Right lobe of liver (tissue), 6 donors: ENCODE data around the gene METTL1. TPM values are rescaled to one million over a fixed set of nuclear protein-coding genes. Genes with fewer than 3 reads are reported as not detected.

ENCODE experiments used
- ATAC-seq, 4 donors: fragments of 200-7000 bp; cut with Tn5 transposase; one replicate each; pipeline ENCODE4 v1.9.1; 2020; ENCODE audit warnings: mild to moderate bottlenecking in 4 of 4, moderate library complexity in 4 of 4
- DNase-seq, 3 donors: peaks; one replicate each; pipeline ENCODE4 v3.0.0-alpha.2; 2020
- H3K27ac ChIP-seq, 3 donors: fragments of 200-600 bp; one replicate each; pipeline ENCODE4 v1.8.0; 2022
- H3K27me3 ChIP-seq, 2 donors: fragments of 200-600 bp; one replicate each; pipeline ENCODE4 v1.8.0; 2022
- H3K36me3 ChIP-seq, 4 donors: fragments of 200-600 bp; sonication (generic) in 1 of 4; one replicate each; pipeline versions ENCODE4 v1.5.1 to v1.8.0; 2017 to 2022; ENCODE audit warnings: control low read depth in 1 of 4
- H3K4me1 ChIP-seq, 4 donors: fragments of 200-600 bp; sonication (generic) in 1 of 4; one replicate each; pipeline versions ENCODE4 v1.5.1 to v1.8.0; 2017 to 2022; ENCODE audit warnings: control low read depth in 1 of 4
- H3K4me3 ChIP-seq, 3 donors: fragments of 200-600 bp; one replicate each; pipeline ENCODE4 v1.8.0; 2022
- H3K9me3 ChIP-seq, 4 donors: fragments of 200-600 bp; sonication (generic) in 1 of 4; one replicate each; pipeline versions ENCODE4 v1.5.1 to v1.8.0; 2017 to 2022; ENCODE audit warnings: control low read depth in 1 of 4
- CTCF ChIP-seq, 4 donors: fragments of 200-600 bp in 3 of 4; fragments of 450-650 bp in 1 of 4; IDR thresholded peaks; one replicate each; pipeline versions ENCODE4 v1.5.1 to v1.8.0; 2016 to 2022; ENCODE audit warnings: antibody characterized with exemption in 4 of 4, mild to moderate bottlenecking in 2 of 4
- POLR2A ChIP-seq: fragments of 450-650 bp; IDR thresholded peaks from one replicate; pipeline ENCODE4 v1.6.1; 2017; ENCODE audit warnings: antibody characterized with exemption, mild to moderate bottlenecking
- WGBS: methylation state at CpG from one replicate; pipeline ENCODE4 v1.1.6; 2018; ENCODE audit warnings: low coverage, low lambda C conversion rate; ENCODE audit not compliant: insufficient coverage; ENCODE audit errors: missing lambda C conversion rate; 5-methylcytosine and 5-hydroxymethylcytosine counted together
- intact Hi-C, 2 donors: fragments of 100-400 bp; cut with DNase I; formaldehyde crosslinking; loops; one replicate each; pipeline versions ENCODE4 v1.11.2 to v1.14.1; 2022
- total RNA-seq, 6 experiments: library from RNA; depleted of rRNA in 2 of 6; stranded (reverse); fragments of >200 nt in 2 of 6; fragmentation: NEBNext Ultra II Directional in 3 of 6; extraction: Animal tissue kit (Norgen Biotek cat#: 25700) in 3 of 6; gene quantifications; one replicate each; pipeline versions ENCODE4 v1.1.0 to v1.2.4, GENCODE V29; 2016 to 2023
- donor health status: DM: no; HTN: yes; CAD: no.
- donor health status: DM: no; HTN: no; CAD: no.
- donor health status: DM: no; HTN: no; CAD: no.
- donor health status: DM: no; HTN: yes; CAD: no.
- donor health status: DM: no; HTN: yes; CAD: no.

Gene METTL1
- total RNA-seq, 6 experiments from 2014 or later = 9.7 to 13.6 (median 10.3) TPM

GRCh38 chr12:57779736-57780135, 7.8 kb upstream of the METTL1 start:
- WGBS = 58% methylated on average over 1 of the region's 1 CpG
- Histone ChIP-seq H3K9me3 (no peaks in the 10 kb centered on the region), H3K4me1 (peaks cover 0 to 17% (median 0%) of the 10 kb centered on the region in 4 donors), H3K36me3 (no peaks in the 10 kb centered on the region), H3K4me3 (no peak overlapping the region), H3K27me3 (no peaks in the 10 kb centered on the region), H3K27ac (no peak overlapping the region)
- no peak for TF ChIP-seq CTCF (IDR thresholded peaks at IDR 0.05)
- intact Hi-C loops = no loop called here
- ATAC-seq = no peak
- DNase-seq = no peak

- Histone ChIP-seq H3K27ac (no peak overlapping the region), H3K27me3 (no peaks in the 10 kb centered on the region), H3K4me3 (no peak overlapping the region), H3K4me1 (peaks cover 1 to 10% (median 3%) of the 10 kb centered on the region in 4 donors), H3K36me3 (no peaks in the 10 kb centered on the region), H3K9me3 (no peaks in the 10 kb centered on the region)
- WGBS = 86% methylated on average over 6 of the region's 7 CpGs
- intact Hi-C loops = no loop called here
- ATAC-seq = no peak
- TF ChIP-seq POLR2A (no peak), CTCF (IDR thresholded peaks at IDR 0.05) (no peak)
- DNase-seq = no peak
Measured at GRCh38 chr12:57777911-57778310, 6.0 kb upstream of the METTL1 start.

- 84% methylated on average over 7 of the region's 7 CpGs for WGBS
- no peak overlapping the region for H3K4me3 ChIP-seq
- DNase-seq (no peak), ATAC-seq (no peak)
- no peaks in the 10 kb centered on the region for H3K9me3 ChIP-seq
- intact Hi-C loops = no loop called here
- no peak overlapping the region for H3K27ac ChIP-seq
- H3K27me3 ChIP-seq = no peaks in the 10 kb centered on the region
- peaks cover 2 to 10% (median 3%) of the 10 kb centered on the region in 4 donors for H3K4me1 ChIP-seq
- H3K36me3 ChIP-seq = no peaks in the 10 kb centered on the region
- TF ChIP-seq POLR2A = no peak
- no peak for TF ChIP-seq CTCF (IDR thresholded peaks at IDR 0.05)
Measured at GRCh38 chr12:57777367-57777766, 5.5 kb upstream of the METTL1 start.

GRCh38 chr12:57776247-57776587, 4.3 kb upstream of the METTL1 start:
- no peak overlapping the region for H3K27ac ChIP-seq
- 81% methylated on average over 2 of the region's 2 CpGs for WGBS
- no peaks in the 10 kb centered on the region for H3K27me3 ChIP-seq
- H3K4me3 ChIP-seq = no peak overlapping the region
- TF ChIP-seq POLR2A = no peak
- ATAC-seq (no peak), DNase-seq (no peak)
- H3K36me3 ChIP-seq = no peaks in the 10 kb centered on the region
- intact Hi-C loops = no loop called here
- no peaks in the 10 kb centered on the region for H3K9me3 ChIP-seq
- H3K4me1 ChIP-seq = peaks cover 2 to 7% (median 4%) of the 10 kb centered on the region in 4 donors

GRCh38 chr12:57775563-57776246, 3.8 kb upstream of the METTL1 start:
- H3K27ac ChIP-seq = no peak overlapping the region
- no peaks in the 10 kb centered on the region for H3K36me3 ChIP-seq
- TF ChIP-seq POLR2A (no peak), CTCF (IDR thresholded peaks at IDR 0.05) (no peak)
- no peak overlapping the region for H3K4me3 ChIP-seq
- no peaks in the 10 kb centered on the region for H3K9me3 ChIP-seq
- H3K4me1 ChIP-seq = peaks cover 2 to 10% (median 7%) of the 10 kb centered on the region in 4 donors
- ATAC-seq = no peak
- WGBS = 86% methylated on average over 4 of the region's 4 CpGs
- no peak for DNase-seq
- H3K27me3 ChIP-seq = no peaks in the 10 kb centered on the region
- intact Hi-C loops = no loop called here
